GM21619 (cell line): Measurements from ENCODE around the gene LRRC37A3.
A peak's percentile ranks its signal among the peaks of the same experiment; 100 is the strongest.
"Not testable (repeated sequence)": the region's sequence is repeated elsewhere in the genome, so short reads cannot be mapped to it uniquely, and the experiment has no call there.

Experiments
- ATAC-seq: cut with Tn5 transposase; IDR thresholded peaks from one replicate; pipeline ENCODE4 v1.9.1; 2021; ENCODE audit not compliant: unreplicated experiment

LRRC37A3 gene

GRCh38 chr17:64927444-64927843 lies 8.2 kb upstream of the LRRC37A3 start:
- ATAC-seq = peak; percentile 66

DNA sequence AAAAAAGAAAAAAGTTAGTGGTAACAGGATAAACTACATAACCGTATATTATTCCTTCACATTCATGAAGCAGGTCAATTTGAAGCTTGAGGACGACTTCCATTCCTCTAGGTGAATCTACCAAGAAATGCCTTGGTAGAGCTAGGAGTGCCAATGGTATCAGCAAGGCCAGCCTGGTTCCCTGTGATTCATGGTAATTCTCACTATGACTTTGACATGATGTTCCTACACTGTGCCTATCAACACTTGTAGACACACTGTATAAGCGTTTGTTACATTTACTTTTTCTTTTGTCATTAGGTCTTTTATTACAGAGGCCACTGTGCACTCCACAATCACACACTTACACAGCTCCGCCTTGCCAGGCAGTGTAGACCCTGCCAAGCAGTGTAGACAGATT lies 7.2 kb upstream of the LRRC37A3 start:
- ATAC-seq = not testable (repeated sequence)

GRCh38 chr17:64925244-64925643 lies 6.0 kb upstream of the LRRC37A3 start:
- not testable (repeated sequence) for ATAC-seq

DNA sequence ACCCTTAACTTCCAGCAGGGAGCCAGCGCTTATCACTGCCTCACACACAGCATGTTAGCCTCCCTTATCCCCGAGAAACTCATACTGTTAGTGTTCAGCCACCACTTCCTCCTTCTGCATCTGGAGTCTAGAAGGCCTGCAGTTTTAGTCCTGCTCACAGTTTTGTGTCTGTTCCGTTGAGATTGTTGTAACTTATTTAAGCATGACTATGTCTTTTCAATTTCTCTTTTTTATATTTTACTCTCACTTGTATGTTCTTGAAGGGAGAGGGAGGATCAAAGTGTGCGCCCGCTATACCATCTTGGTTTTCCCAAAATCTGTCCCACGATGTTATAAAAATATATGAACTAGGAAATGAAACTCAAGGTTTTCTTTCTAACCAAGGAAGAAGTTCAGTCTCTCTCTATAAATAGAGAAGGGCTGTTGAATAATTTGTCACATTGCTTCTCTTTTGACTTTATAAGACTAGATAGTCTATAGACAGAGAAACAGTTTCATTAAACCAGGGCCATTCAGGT lies 3.8 kb upstream of the LRRC37A3 start:
- not testable (repeated sequence) for ATAC-seq

DNA sequence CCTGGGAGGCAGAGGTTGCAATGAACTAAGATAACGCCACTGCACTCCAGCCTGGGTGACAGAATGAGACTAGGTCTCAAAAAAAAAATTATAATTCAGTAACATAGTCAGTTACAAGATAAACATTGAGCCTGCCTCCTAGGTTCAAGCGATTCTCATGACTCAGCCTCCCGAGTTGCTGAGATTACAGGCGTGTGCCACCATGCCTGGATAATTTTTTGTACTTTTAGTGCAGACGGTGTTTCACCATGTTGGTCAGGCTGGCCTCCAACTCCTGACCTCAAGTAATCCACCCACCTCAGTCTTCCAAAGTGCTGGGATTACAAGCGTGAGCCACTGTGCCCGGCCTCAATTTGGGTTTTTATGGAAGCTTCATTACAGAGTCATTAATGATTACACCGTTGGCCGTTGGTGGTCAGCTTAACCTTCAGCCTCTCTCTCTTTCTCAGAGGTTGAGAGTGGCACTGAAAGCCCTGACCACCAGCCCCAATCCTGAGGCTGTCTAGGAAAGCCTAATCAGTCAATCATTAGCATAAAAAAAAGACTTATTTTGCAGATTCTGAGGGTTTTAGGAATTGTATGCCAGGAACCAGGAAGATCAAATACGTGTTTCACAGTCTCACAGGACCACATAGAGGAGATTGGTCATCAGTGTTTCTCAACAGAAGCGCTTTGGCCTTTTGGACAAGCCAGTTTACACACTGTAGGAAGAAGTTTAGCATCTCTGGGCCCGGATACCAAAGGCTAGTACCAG lies 1.3 kb upstream of the LRRC37A3 start:
- no peak for ATAC-seq

GRCh38 chr17:64920026-64920418 lies 744 bp upstream of the LRRC37A3 start:
- ATAC-seq = no peak

GRCh38 chr17:64918842-64919288 lies 413 bp downstream of the LRRC37A3 start:
- ATAC-seq = peak; percentile 47

- not testable (repeated sequence) for ATAC-seq
Observed at GRCh38 chr17:64917540-64917939, 1.7 kb downstream of the LRRC37A3 start.

DNA sequence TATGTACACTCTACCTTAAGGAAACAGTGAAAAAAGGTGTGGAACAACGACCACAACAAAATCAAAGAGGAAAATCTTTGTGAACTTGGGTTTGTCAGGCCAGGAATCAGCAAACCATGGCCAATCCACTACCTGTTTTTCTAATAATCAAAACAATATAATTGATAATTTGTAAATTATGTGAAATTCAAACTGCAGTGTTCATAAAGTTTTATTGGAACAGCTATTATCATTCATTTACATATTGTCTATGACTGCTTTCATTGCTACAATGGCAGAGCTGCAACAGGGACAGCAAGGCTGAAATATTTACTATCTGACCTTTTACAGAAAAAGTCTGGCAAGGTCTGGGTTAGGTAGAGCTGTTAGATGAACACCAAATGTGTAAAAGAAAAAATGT lies 4.0 kb downstream of the LRRC37A3 start:
- not testable (repeated sequence) for ATAC-seq

DNA sequence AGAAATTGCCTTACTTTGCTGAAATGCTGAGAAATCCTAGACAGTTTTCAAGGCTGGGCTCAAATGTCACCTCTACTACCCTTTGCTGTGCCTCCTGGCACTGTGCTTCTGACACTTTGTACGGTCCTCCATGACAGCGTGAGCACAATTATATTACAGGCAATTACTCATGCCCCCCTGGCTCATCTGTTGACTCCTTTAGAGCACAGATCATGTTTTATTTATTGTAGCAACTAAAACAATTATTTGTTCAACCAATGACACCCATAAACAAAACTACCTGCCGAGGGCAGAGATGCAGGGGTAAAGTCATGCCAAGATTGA lies 9.1 kb downstream of the LRRC37A3 start:
- not testable (repeated sequence) for ATAC-seq

DNA sequence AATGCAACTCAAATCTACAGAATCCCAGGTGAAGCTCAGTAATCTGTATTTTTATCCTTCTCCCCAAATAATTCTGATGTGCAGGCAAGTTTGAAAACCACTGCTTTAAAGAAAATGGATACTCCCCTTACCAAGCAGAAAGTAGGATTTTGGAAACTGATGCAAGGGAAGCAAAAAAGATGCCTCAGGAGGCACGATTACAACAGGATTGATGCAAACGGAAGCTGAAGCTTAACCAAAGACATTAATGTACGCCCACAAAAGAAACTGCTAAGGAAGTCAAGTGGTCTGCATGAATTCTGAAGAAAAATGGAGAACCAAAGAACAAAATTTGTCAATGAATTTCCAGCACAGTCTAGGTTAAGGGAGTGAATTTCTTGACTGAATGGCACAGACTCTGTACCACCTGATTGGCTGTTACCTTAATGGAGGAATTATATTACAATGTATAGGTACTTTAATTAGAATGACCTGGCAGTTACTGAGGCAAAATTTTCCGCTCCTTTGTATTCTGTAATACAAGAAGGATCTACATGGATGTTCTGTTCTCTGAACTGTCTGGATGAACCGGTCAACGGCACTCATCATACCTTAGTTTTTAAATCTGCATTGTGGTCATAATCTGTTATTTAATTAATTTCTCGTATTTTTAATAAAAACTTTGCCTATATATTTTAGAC lies 9.6 kb downstream of the LRRC37A3 start:
- not testable (repeated sequence) for ATAC-seq

GRCh38 chr17:64904069-64904468 lies 15.2 kb downstream of the LRRC37A3 start:
- ATAC-seq = not testable (repeated sequence)

GRCh38 chr17:64897136-64897535 lies 22.1 kb downstream of the LRRC37A3 start:
- not testable (repeated sequence) for ATAC-seq

GRCh38 chr17:64874210-64874609 lies 45.1 kb downstream of the LRRC37A3 start:
- ATAC-seq = not testable (repeated sequence)

GRCh38 chr17:64847504-64848466 lies 71.5 kb downstream of the LRRC37A3 start:
- not testable (repeated sequence) for ATAC-seq

- not testable (repeated sequence) for ATAC-seq
Observed at GRCh38 chr17:64846892-64847291, 72.4 kb downstream of the LRRC37A3 start.

DNA sequence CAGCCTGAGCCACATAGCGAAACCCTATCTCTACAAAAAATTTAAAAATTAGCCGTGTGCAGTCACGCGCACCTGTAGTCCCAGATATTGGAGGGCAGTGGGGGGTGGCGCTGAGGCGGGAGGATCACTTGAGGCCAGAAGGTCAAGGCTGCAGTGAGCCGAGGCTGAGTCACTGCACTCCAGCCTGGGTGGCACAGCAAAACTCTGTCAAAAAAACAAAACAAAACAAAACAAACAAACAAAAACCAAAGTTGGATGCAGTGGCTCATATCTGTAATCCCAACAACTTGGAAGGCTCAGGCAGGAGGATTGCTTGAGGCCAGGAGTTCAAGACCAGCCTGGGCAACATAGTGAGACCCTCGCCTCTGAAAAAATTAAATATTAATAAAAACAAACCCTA lies 75.4 kb downstream of the LRRC37A3 start:
- not testable (repeated sequence) for ATAC-seq

GRCh38 chr17:64842900-64843299 lies 76.4 kb downstream of the LRRC37A3 start:
- ATAC-seq = not testable (repeated sequence)

DNA sequence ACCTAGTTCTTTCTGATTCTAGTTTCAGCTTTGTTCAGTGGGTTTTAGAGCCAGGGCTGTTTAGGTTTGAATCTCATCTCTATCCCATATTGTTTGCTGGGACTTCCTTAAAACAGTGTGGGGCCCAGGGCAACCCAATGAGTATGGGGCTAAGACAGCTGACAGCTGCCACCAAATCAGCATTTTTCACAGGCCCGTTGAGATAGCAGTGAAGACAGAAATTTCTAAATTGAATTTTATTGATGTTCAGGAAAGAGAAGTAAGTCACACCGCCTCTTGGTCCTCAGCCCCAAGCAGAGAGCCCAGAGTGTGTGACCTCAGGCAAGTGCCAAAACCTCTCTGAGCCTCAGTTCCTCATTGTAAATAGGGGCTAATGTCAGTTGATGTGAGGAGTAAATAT lies 78.3 kb downstream of the LRRC37A3 start:
- not testable (repeated sequence) for ATAC-seq

- ATAC-seq = not testable (repeated sequence)
Observed at GRCh38 chr17:64838513-64838912, 80.8 kb downstream of the LRRC37A3 start.
